Psoas muscle (tissue), 8 donors: Measurements from ENCODE around the gene IFITM2. TPM values are rescaled to one million over a fixed set of nuclear protein-coding genes. Genes with fewer than 3 reads are reported as not detected.

Source experiments
- ATAC-seq, 4 donors: fragments of 200-7000 bp; cut with Tn5 transposase; one replicate each; pipeline ENCODE4 v1.9.1; 2020; ENCODE audit warnings: moderate library complexity in 3 of 4, mild to moderate bottlenecking in 2 of 4
- DNase-seq, 2 donors: peaks; one replicate each; pipeline ENCODE4 v3.0.0-alpha.2; 2020
- H3K27ac ChIP-seq: fragments of 200-600 bp; one replicate; pipeline ENCODE4 v1.8.0; 2022
- H3K27me3 ChIP-seq, 3 donors: fragments of 200-600 bp in 1 of 3; one replicate each; pipeline versions ENCODE4 v1.6.1 to v1.8.0; 2013 to 2022; ENCODE audit warnings: low read length in 2 of 3, mild to moderate bottlenecking in 2 of 3, moderate library complexity in 1 of 3; ENCODE audit not compliant: insufficient read depth in 3 of 3
- H3K36me3 ChIP-seq, 2 donors: fragments of 200-600 bp in 1 of 2; one replicate each; pipeline versions ENCODE4 v1.6.1 to v1.8.0; 2013 to 2022; ENCODE audit warnings: low read depth in 1 of 2, mild to moderate bottlenecking in 1 of 2, moderate library complexity in 1 of 2; ENCODE audit not compliant: insufficient read depth in 1 of 2
- H3K4me1 ChIP-seq: fragments of 200-600 bp; one replicate; pipeline ENCODE4 v1.8.0; 2022
- H3K4me3 ChIP-seq: fragments of 200-600 bp; one replicate; pipeline ENCODE4 v1.8.0; 2022; ENCODE audit warnings: mild to moderate bottlenecking
- H3K9me3 ChIP-seq: fragments of 200-600 bp; one replicate; pipeline ENCODE4 v1.8.0; 2022
- CTCF ChIP-seq: fragments of 200-600 bp; IDR thresholded peaks from one replicate; pipeline ENCODE4 v1.8.0; 2022; ENCODE audit warnings: antibody characterized with exemption
- WGBS, 3 donors: extraction: QIAGEN DNeasy Blood & Tissue Kit; methylation state at CpG; one replicate each; pipeline versions ENCODE4 v1.1.6 to v1.1.7; 2013; 5-methylcytosine and 5-hydroxymethylcytosine counted together
- intact Hi-C, 2 donors: fragments of 100-400 bp; cut with DNase I; formaldehyde crosslinking; loops; one replicate each; pipeline versions ENCODE4 v1.11.0 to v1.14.2; 2022
- polyA plus RNA-seq, 3 donors: library from polyadenylated mRNA; stranded (reverse); fragments of 200-250 nt; gene quantifications; one replicate each; pipeline ENCODE4 v1.2.3, GENCODE V29; 2013
- total RNA-seq, 4 donors: library from RNA; stranded (reverse); fragmentation: NEBNext Ultra II Directional in 2 of 4; extraction: Animal tissue kit (Norgen Biotek cat#: 25700) in 2 of 4; gene quantifications; one replicate each; pipeline versions ENCODE4 v1.2.1 to v1.2.4, GENCODE V29; 2021 to 2023
- donor health status: healthy with polysubstance abuse.
- donor health status: DM: no; HTN: no; CAD: no; lungs with moderate emphysema.
- donor health status: Bipolar disorder and iron deficiency.
- donor health status: healthy.
- donor health status: DM: yes; HTN: yes; CAD: no.
- donor health status: DM: no; HTN: no; CAD: no.
- donor health status: DM: no; HTN: no; CAD: no.
- donor health status: DM: yes; HTN: yes; CAD: no.

Gene IFITM2
- total and polyA plus RNA-seq, 7 donors: 109 to 371 (median 138) TPM

GRCh38 chr11:352456-353031, 44.9 kb downstream of the IFITM2 start:
- ATAC-seq (no peak), DNase-seq (no peak)
- H3K4me3 ChIP-seq: no peak overlapping the region
- H3K27ac ChIP-seq: peak overlapping the region; percentile 80
- no peaks in the 10 kb centered on the region for H3K9me3 ChIP-seq
- peaks cover 25% of the 10 kb centered on the region for H3K4me1 ChIP-seq
- 92 to 96% (median 93%) methylated on average over 12 of the region's 12 CpGs for WGBS, 3 donors
- peaks cover 0 to 3% (median 2%) of the 10 kb centered on the region in 3 donors for H3K27me3 ChIP-seq
- intact Hi-C loops: no loop called here
- no peak for TF ChIP-seq CTCF
- no peaks in the 10 kb centered on the region for H3K36me3 ChIP-seq

- peaks cover 0 to 8% (median 3%) of the 10 kb centered on the region in 3 donors for H3K27me3 ChIP-seq
- H3K4me1 ChIP-seq: peaks cover 25% of the 10 kb centered on the region
- peak; percentile 48 to 76 (median 68) for ATAC-seq
Observed at GRCh38 chr11:353179-353873, 45.7 kb downstream of the IFITM2 start.

GRCh38 chr11:355581-356458, 48.2 kb downstream of the IFITM2 start:
- H3K4me1 ChIP-seq: peaks cover 25% of the 10 kb centered on the region
- intact Hi-C loops: no loop called here
- 3 to 9% (median 9%) methylated on average over 35 to 75 of the region's 76 CpGs for WGBS, 3 donors

More at GRCh38 chr11:353179-353873, 45.7 kb downstream of the IFITM2 start:
- 11 to 14% (median 14%) methylated on average over 16 of the region's 16 CpGs for WGBS, 3 donors
- H3K36me3 ChIP-seq: no peaks in the 10 kb centered on the region
- intact Hi-C loops: no loop called here
- TF ChIP-seq CTCF: no peak
- peak; percentile 86 to 92 for DNase-seq
- no peaks in the 10 kb centered on the region for H3K9me3 ChIP-seq
- peak overlapping the region; percentile 80 for H3K27ac ChIP-seq
- H3K4me3 ChIP-seq: peak overlapping the region; percentile 16

GRCh38 chr11:356610-357009, 49.0 kb downstream of the IFITM2 start:
- no peak for DNase-seq
- Histone ChIP-seq H3K9me3 (no peaks in the 10 kb centered on the region), H3K4me3 (no peak overlapping the region), H3K4me1 (peaks cover 25% of the 10 kb centered on the region), H3K27me3 (peaks cover 0 to 18% (median 3%) of the 10 kb centered on the region in 3 donors), H3K27ac (no peak overlapping the region), H3K36me3 (no peaks in the 10 kb centered on the region)
- TF ChIP-seq CTCF: no peak
- no peak for ATAC-seq
- intact Hi-C loops: no loop called here
- WGBS, 3 donors: 76 to 86% (median 76%) methylated on average over 6 of the region's 6 CpGs

More at GRCh38 chr11:355581-356458, 48.2 kb downstream of the IFITM2 start:
- Histone ChIP-seq H3K9me3 (no peaks in the 10 kb centered on the region), H3K27me3 (peaks cover 0 to 18% (median 6%) of the 10 kb centered on the region in 3 donors), H3K36me3 (no peaks in the 10 kb centered on the region), H3K27ac (peak overlapping the region; percentile 80), H3K4me3 (peak overlapping the region; percentile 63)
- TF ChIP-seq CTCF: no peak
- ATAC-seq: peak; percentile 77 to 87 (median 82)
- peak; percentile 95 for DNase-seq
